Uterus (tissue), 4 donors: Measurements from ENCODE around the gene ANKDD1A. TPM values are rescaled to one million over a fixed set of nuclear protein-coding genes. Genes with fewer than 3 reads are reported as not detected.
A peak's percentile ranks its signal among the peaks of the same experiment; 100 is the strongest.

Source experiments
- DNase-seq, 2 donors: peaks; one replicate each; pipeline ENCODE4 v3.0.0-alpha.2; 2019 to 2020
- H3K27ac ChIP-seq, 2 donors: fragments of 200-600 bp; sonication (generic); 1 replicate in 1 of 2; 2 replicates in 1 of 2; pipeline ENCODE4 v1.5.1; 2016 to 2018
- H3K27me3 ChIP-seq, 2 donors: fragments of 200-600 bp; sonication (generic); one replicate each; pipeline ENCODE4 v1.5.1; 2018 to 2019; ENCODE audit warnings: control low read depth in 1 of 2
- H3K36me3 ChIP-seq, 2 donors: fragments of 200-600 bp; sonication (generic); one replicate each; pipeline ENCODE4 v1.5.1; 2019; ENCODE audit warnings: control low read depth in 1 of 2
- H3K4me1 ChIP-seq, 2 donors: fragments of 200-600 bp; sonication (generic); one replicate each; pipeline ENCODE4 v1.5.1; 2018 to 2019; ENCODE audit warnings: control low read depth in 1 of 2
- H3K4me3 ChIP-seq, 2 donors: fragments of 200-600 bp; sonication (generic); 1 replicate in 1 of 2; 2 replicates in 1 of 2; pipeline ENCODE4 v1.5.1; 2018 to 2019; ENCODE audit warnings: mild to moderate bottlenecking in 1 of 2
- H3K9me3 ChIP-seq, 2 donors: fragments of 200-600 bp; sonication (generic); one replicate each; pipeline ENCODE4 v1.5.1; 2019; ENCODE audit warnings: control low read depth in 1 of 2
- CTCF ChIP-seq, 4 experiments: fragments of 200-600 bp in 2 of 4; fragments of 450-650 bp in 2 of 4; sonication (generic) in 2 of 4; IDR thresholded peaks; one replicate each; pipeline ENCODE4 v1.5.1; 2016 to 2019; ENCODE audit warnings: antibody characterized with exemption in 4 of 4, mild to moderate bottlenecking in 2 of 4, moderate library complexity in 1 of 4
- POLR2A ChIP-seq, 2 donors: fragments of 450-650 bp; IDR thresholded peaks; one replicate each; pipeline ENCODE4 v1.6.1; 2016; ENCODE audit warnings: antibody characterized with exemption in 2 of 2, mild to moderate bottlenecking in 1 of 2, moderate library complexity in 1 of 2
- intact Hi-C: fragments of 100-400 bp; cut with DNase I; formaldehyde crosslinking; loops from one replicate; pipeline ENCODE4 v1.15.1; 2023; ENCODE audit warnings: low total_unique reads
- total RNA-seq, 4 donors: library from RNA; depleted of rRNA in 3 of 4; stranded (reverse); fragments of >200 nt in 3 of 4; gene quantifications; one replicate each; pipeline versions ENCODE4 v1.1.0 to v1.2.4, GENCODE V29; 2014 to 2023
- donor health status: DM: yes; HTN: yes; CAD: no.

Gene ANKDD1A
- total RNA-seq, 4 donors from 2014 or later, result 0.59 to 36.2 (median 17.7) TPM

GRCh38 chr15:64865126-64865997 lies 46.3 kb upstream of the ANKDD1A start:
- no peak overlapping the region for H3K4me3 ChIP-seq
- H3K36me3 ChIP-seq, result no peaks in the 10 kb centered on the region
- H3K27ac ChIP-seq, result peak overlapping the region; percentile 45 to 60
- no peaks in the 10 kb centered on the region for H3K27me3 ChIP-seq
- peaks cover 0 to 4% of the 10 kb centered on the region in 2 donors for H3K4me1 ChIP-seq
- no peak for DNase-seq
- H3K9me3 ChIP-seq, result no peaks in the 10 kb centered on the region
- TF ChIP-seq CTCF (IDR thresholded peaks at IDR 0.05) (no peak), POLR2A (IDR thresholded peaks at IDR 0.05) (no peak)
- intact Hi-C loops, result no loop called here

- Histone ChIP-seq H3K4me1 (peaks cover 0 to 4% of the 10 kb centered on the region in 2 donors), H3K27ac (peak overlapping the region; percentile 45 to 60), H3K27me3 (no peaks in the 10 kb centered on the region), H3K36me3 (no peaks in the 10 kb centered on the region), H3K9me3 (no peaks in the 10 kb centered on the region), H3K4me3 (no peak overlapping the region)
- intact Hi-C loops, result no loop called here
- TF ChIP-seq CTCF (IDR thresholded peaks at IDR 0.05), result no peak
- TF ChIP-seq POLR2A (IDR thresholded peaks at IDR 0.05), result no peak
- DNase-seq, result no peak
Measured at GRCh38 chr15:64865998-64866520, 45.6 kb upstream of the ANKDD1A start.

- intact Hi-C loops, result no loop called here
- H3K9me3 ChIP-seq, result no peaks in the 10 kb centered on the region
- H3K4me1 ChIP-seq, result no peaks in the 10 kb centered on the region
- no peak for DNase-seq
- TF ChIP-seq CTCF (IDR thresholded peaks at IDR 0.05) (no peak), POLR2A (IDR thresholded peaks at IDR 0.05) (no peak)
- no peak overlapping the region for H3K4me3 ChIP-seq
- no peaks in the 10 kb centered on the region for H3K36me3 ChIP-seq
- no peaks in the 10 kb centered on the region for H3K27me3 ChIP-seq
- H3K27ac ChIP-seq, result no peak overlapping the region
Measured at GRCh38 chr15:64869501-64869900, 42.2 kb upstream of the ANKDD1A start.

- Histone ChIP-seq H3K9me3 (no peaks in the 10 kb centered on the region), H3K27ac (no peak overlapping the region), H3K4me1 (no peaks in the 10 kb centered on the region), H3K36me3 (no peaks in the 10 kb centered on the region), H3K27me3 (no peaks in the 10 kb centered on the region), H3K4me3 (no peak overlapping the region)
- intact Hi-C loops, result no loop called here
- DNase-seq, result no peak
- TF ChIP-seq CTCF (IDR thresholded peaks at IDR 0.05) (no peak), POLR2A (IDR thresholded peaks at IDR 0.05) (no peak)
Measured at GRCh38 chr15:64870353-64870752, 41.3 kb upstream of the ANKDD1A start.

- Histone ChIP-seq H3K27ac (no peak overlapping the region), H3K4me3 (no peak overlapping the region), H3K4me1 (no peaks in the 10 kb centered on the region), H3K36me3 (no peaks in the 10 kb centered on the region), H3K27me3 (no peaks in the 10 kb centered on the region), H3K9me3 (no peaks in the 10 kb centered on the region)
- no peak for DNase-seq
- intact Hi-C loops, result no loop called here
- no peak for TF ChIP-seq CTCF (IDR thresholded peaks at IDR 0.05)
- TF ChIP-seq POLR2A (IDR thresholded peaks at IDR 0.05), result no peak
Measured at GRCh38 chr15:64875641-64876223, 36.0 kb upstream of the ANKDD1A start.
